Ovary (tissue), 1 donor: ENCODE data around the gene MACROH2A2.

Experiments used
- EP300 ChIP-seq: sonication (generic); formaldehyde crosslinking; IDR thresholded peaks from one replicate; pipeline ENCODE4 v1.6.1; 2017; ENCODE audit warnings: antibody characterized with exemption
- POLR2A ChIP-seq: fragments of 450-650 bp; IDR thresholded peaks from one replicate; pipeline ENCODE4 v1.6.1; 2017; ENCODE audit warnings: antibody characterized with exemption, mild to moderate bottlenecking, moderate library complexity

DNA sequence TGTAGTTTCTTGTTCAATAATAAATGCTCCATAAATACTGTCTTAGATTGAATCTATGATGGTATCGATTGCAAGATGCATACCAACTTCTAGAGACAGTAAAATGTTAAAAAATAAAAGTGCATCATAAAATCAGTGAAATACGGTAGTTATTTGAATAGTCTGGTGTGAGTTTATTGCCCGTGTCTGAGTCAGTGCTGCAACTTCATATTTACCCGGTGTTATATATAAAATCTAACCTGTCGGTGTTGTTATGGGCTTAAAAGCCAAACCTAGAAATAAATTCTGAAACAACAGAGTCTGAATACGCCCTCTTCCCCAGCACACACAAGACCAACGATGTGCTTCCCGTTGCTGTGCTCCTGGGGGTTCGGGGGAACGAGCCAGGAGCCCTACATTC, 16.3 kb downstream of the MACROH2A2 start:
- no peak for TF ChIP-seq POLR2A
- no peak for TF ChIP-seq EP300
